Prostate gland (tissue), 2 donors: ENCODE measurements around the gene ABCC9.

ENCODE experiments used
- CTCF ChIP-seq, 4 experiments: fragments of 200-600 bp in 2 of 4; fragments of 450-650 bp in 2 of 4; sonication (generic) in 2 of 4; IDR thresholded peaks; 1 replicate in 3 of 4; 2 replicates in 1 of 4; pipeline ENCODE4 v1.5.1; 2016 to 2019; ENCODE audit warnings: antibody characterized with exemption in 4 of 4, mild to moderate bottlenecking in 2 of 4, moderate library complexity in 2 of 4
- POLR2A ChIP-seq: fragments of 450-650 bp; IDR thresholded peaks from one replicate; pipeline ENCODE4 v1.6.1; 2016; ENCODE audit warnings: antibody characterized with exemption, mild to moderate bottlenecking
- POLR2AphosphoS5 ChIP-seq: sonication (generic); formaldehyde crosslinking; IDR thresholded peaks from one replicate; pipeline ENCODE4 v1.6.1; 2017; ENCODE audit warnings: antibody characterized with exemption

GRCh38 chr12:21771311-21771710 is 169.9 kb downstream of the ABCC9 start:
- TF ChIP-seq CTCF (IDR thresholded peaks at IDR 0.05) (no peak), POLR2A (no peak), POLR2AphosphoS5 (no peak)
